Measurements from ENCODE around the gene C19orf25. TPM values are rescaled to one million over a fixed set of nuclear protein-coding genes. Genes with fewer than 3 reads are reported as not detected.

C19orf25 gene
- total RNA-seq, 2 donors from 2014 or later: 19.1 to 22.3 TPM

GRCh38 chr19:1490311-1491113, 11.5 kb upstream of the C19orf25 start, which contains the start of gene PCSK4:
Gene PCSK4 (minus strand): TSS chr19:1490350. CDS start chr19:1490346, 4 bp downstream.
- Histone ChIP-seq H3K4me3 (peak within 1 kb of the TSS; percentile 40 to 63), H3K27ac (peak within 1 kb of the TSS; percentile 80), H3K27me3 (no peaks in the 10 kb centered on the region), H3K4me1 (peaks cover 0 to 17% of the 10 kb centered on the region in 2 donors), H3K9me3 (no peaks in the 10 kb centered on the region), H3K36me3 (no peaks in the 10 kb centered on the region)
- DNase-seq (ENCODE audit: low spot score): peak; percentile 99
- no peak for TF ChIP-seq CTCF (IDR thresholded peaks at IDR 0.05)

GRCh38 chr19:1489463-1490310, 10.7 kb upstream of the C19orf25 start:
- Histone ChIP-seq H3K9me3 (no peaks in the 10 kb centered on the region), H3K36me3 (no peaks in the 10 kb centered on the region), H3K4me3 (peak overlapping the region; percentile 39 to 61), H3K27me3 (no peaks in the 10 kb centered on the region), H3K27ac (peak overlapping the region; percentile 80), H3K4me1 (peaks cover 0 to 17% of the 10 kb centered on the region in 2 donors)
- DNase-seq (ENCODE audit: low spot score): no peak
- TF ChIP-seq CTCF (IDR thresholded peaks at IDR 0.05): no peak

GRCh38 chr19:1488282-1488601, 9.2 kb upstream of the C19orf25 start:
- TF ChIP-seq CTCF (IDR thresholded peaks at IDR 0.05): no peak
- Histone ChIP-seq H3K4me1 (peaks cover 0 to 17% of the 10 kb centered on the region in 2 donors), H3K27me3 (no peaks in the 10 kb centered on the region), H3K36me3 (no peaks in the 10 kb centered on the region), H3K4me3 (no peak overlapping the region), H3K27ac (no peak overlapping the region), H3K9me3 (no peaks in the 10 kb centered on the region)
- DNase-seq (ENCODE audit: low spot score): no peak

GRCh38 chr19:1487576-1488281, 8.7 kb upstream of the C19orf25 start:
- H3K9me3 ChIP-seq: no peaks in the 10 kb centered on the region
- TF ChIP-seq CTCF (IDR thresholded peaks at IDR 0.05): no peak
- no peak for DNase-seq (ENCODE audit: low spot score)
- H3K4me1 ChIP-seq: peaks cover 0 to 17% of the 10 kb centered on the region in 2 donors
- no peak overlapping the region for H3K27ac ChIP-seq
- H3K4me3 ChIP-seq: no peak overlapping the region
- H3K36me3 ChIP-seq: no peaks in the 10 kb centered on the region
- H3K27me3 ChIP-seq: no peaks in the 10 kb centered on the region

DNA sequence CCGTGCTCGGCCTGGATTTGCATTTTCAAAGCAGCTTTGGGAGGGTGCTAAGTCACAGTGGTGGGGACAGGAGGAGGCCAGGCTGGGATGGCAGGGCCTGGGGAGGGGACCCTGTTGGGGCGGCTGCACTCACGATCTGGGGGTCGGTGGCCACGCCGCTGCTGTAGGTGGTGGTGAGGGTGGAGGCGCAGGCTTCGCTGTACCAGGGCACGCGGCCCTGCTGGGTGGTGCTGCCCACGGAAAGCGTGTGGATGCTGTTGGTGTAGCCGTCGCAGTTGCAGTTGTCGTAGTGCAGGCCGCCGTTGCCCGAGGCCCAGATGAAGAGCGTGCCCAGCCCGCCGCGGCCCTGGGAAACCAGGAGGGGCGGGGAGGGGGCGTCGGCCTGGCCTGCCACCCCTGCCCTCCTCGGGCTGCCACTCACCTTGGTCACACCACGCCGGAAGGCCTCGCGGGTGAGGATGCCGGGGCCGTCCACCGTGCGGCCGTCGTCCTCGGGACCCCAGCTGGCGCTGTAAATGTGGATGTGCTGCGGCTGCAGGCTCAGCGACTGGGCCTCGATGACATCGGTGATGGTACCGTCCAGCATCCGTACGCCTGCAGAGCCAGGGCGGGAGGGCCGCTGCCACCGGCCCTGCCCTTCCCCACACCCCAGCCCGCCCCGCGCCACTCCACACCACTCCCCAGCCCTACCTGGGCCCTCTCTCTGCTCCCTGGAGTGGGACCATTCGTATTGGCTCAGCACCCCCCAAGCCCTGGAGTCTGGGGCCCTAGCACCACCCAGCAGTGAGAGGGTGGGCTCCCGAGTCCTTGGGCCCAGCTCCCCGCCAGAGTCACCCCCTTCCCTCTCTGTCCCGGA, 7.9 kb upstream of the C19orf25 start:
- Histone ChIP-seq H3K27ac (no peak overlapping the region), H3K9me3 (no peaks in the 10 kb centered on the region), H3K27me3 (no peaks in the 10 kb centered on the region), H3K4me1 (peaks cover 0 to 17% of the 10 kb centered on the region in 2 donors), H3K4me3 (no peak overlapping the region), H3K36me3 (no peaks in the 10 kb centered on the region)
- no peak for TF ChIP-seq CTCF (IDR thresholded peaks at IDR 0.05)
- DNase-seq (ENCODE audit: low spot score): no peak
